Measurements from ENCODE around the gene ARMH4.

GRCh38 chr14:58091883-58092630 lies 60.0 kb downstream of the ARMH4 start:
- TF ChIP-seq POLR2AphosphoS5 (IDR thresholded peaks at IDR 0.05): no peak
- no peak for TF ChIP-seq CTCF (IDR thresholded peaks at IDR 0.05)

All from stomach (tissue), 4 donors.